Kidney (tissue), 14 donors: ENCODE measurements around the gene ERCC5. TPM values are rescaled to one million over a fixed set of nuclear protein-coding genes. Genes with fewer than 3 reads are reported as not detected.

Source experiments
- DNase-seq, 5 donors: peaks; one replicate each; pipeline ENCODE4 v3.0.0-alpha.2; 2013 to 2020
- FAIRE-seq: peaks from 2 replicates; lab custom pipeline; 2012; peaks lifted over from hg19 to GRCh38; lab: Jason Lieb, UNC
- H3K27ac ChIP-seq, 2 donors: one replicate each; pipeline ENCODE4 v1.7.0; 2013; ENCODE audit warnings: low read depth in 2 of 2, low read length in 2 of 2, inconsistent platforms in 1 of 2
- H3K27me3 ChIP-seq: one replicate; pipeline ENCODE4 v1.7.1; 2013; ENCODE audit warnings: low read length, inconsistent platforms; ENCODE audit not compliant: control insufficient read depth, insufficient read depth
- H3K36me3 ChIP-seq, 3 donors: one replicate each; pipeline versions ENCODE4 v1.7.0 to v1.7.1; 2013; ENCODE audit warnings: low read length in 3 of 3, control low read depth in 1 of 3, inconsistent platforms in 1 of 3; ENCODE audit not compliant: insufficient read depth in 3 of 3, control insufficient read depth in 2 of 3
- H3K4me1 ChIP-seq, 3 donors: one replicate each; pipeline versions ENCODE4 v1.7.0 to v1.7.1; 2013; ENCODE audit warnings: low read length in 3 of 3, inconsistent platforms in 1 of 3, low read depth in 1 of 3; ENCODE audit not compliant: control insufficient read depth in 2 of 3, insufficient read depth in 2 of 3
- H3K4me3 ChIP-seq, 3 donors: one replicate each; pipeline versions ENCODE4 v1.7.0 to v1.8.1; 2013; ENCODE audit warnings: low read length in 3 of 3, control low read depth in 1 of 3, inconsistent platforms in 1 of 3
- H3K9ac ChIP-seq, 3 donors: one replicate each; pipeline versions ENCODE4 v1.7.0 to v1.7.1; 2013; ENCODE audit warnings: low read length in 3 of 3, control low read depth in 1 of 3, inconsistent platforms in 1 of 3
- H3K9me3 ChIP-seq, 3 donors: one replicate each; pipeline versions ENCODE4 v1.7.0 to v1.7.1; 2013; ENCODE audit warnings: low read length in 3 of 3, control low read depth in 1 of 3, inconsistent platforms in 1 of 3; ENCODE audit not compliant: control insufficient read depth in 2 of 3, insufficient read depth in 1 of 3
- CTCF ChIP-seq: IDR thresholded peaks from 3 replicates; pipeline ENCODE4 v1.5.1; 2012; ENCODE audit warnings: mild to moderate bottlenecking, moderate library complexity, borderline replicate concordance; ENCODE audit not compliant: insufficient read depth; ENCODE audit errors: extremely low read depth
- intact Hi-C: fragments of 100-400 bp; cut with DNase I; formaldehyde crosslinking; loops from one replicate; pipeline ENCODE4 v1.11.1; 2022
- polyA plus RNA-seq: library from polyadenylated mRNA; stranded (reverse); fragments of 350-450 nt; fragmentation: Illumina TruSeq; extraction: RNeasy Lipid Tissue Mini Kit (QIAGEN cat#74804); gene quantifications from one replicate; pipeline ENCODE4 v1.2.3, GENCODE V29; 2014; ENCODE audit warnings: low read depth, low replicate concordance; ENCODE audit not compliant: insufficient read depth
- total RNA-seq: library from RNA; stranded (reverse); fragmentation: NEBNext Ultra II Directional; extraction: Animal tissue kit (Norgen Biotek cat#: 25700); gene quantifications from one replicate; pipeline ENCODE4 v1.2.1, GENCODE V29; 2021
- donor health status: control.
- donor health status: control.
- donor health status: control.
- donor health status: control.
- donor health status: control.
- donor health status: DM: yes; HTN: yes; CAD: no.
- donor health status: Normal renal cell carcinoma (clear cell type).

The ERCC5 gene
- total and polyA plus RNA-seq, 2 donors from 2014 or later, result 37.4 to 56.0 TPM

GRCh38 chr13:102900193-102900608 lies 54.4 kb downstream of the ERCC5 start:
- no peak for DNase-seq
- H3K36me3 ChIP-seq, result no peaks in the 10 kb centered on the region
- H3K9ac ChIP-seq, result no peak overlapping the region
- intact Hi-C loops, result no loop called here
- no peaks in the 10 kb centered on the region for H3K27me3 ChIP-seq
- no peak for FAIRE-seq
- H3K4me3 ChIP-seq, result no peak overlapping the region
- peaks cover 0 to 2% (median 0%) of the 10 kb centered on the region in 3 donors for H3K4me1 ChIP-seq
- TF ChIP-seq CTCF, result no peak
- no peak overlapping the region for H3K27ac ChIP-seq
- no peaks in the 10 kb centered on the region for H3K9me3 ChIP-seq

- intact Hi-C loops, result no loop called here
- no peak overlapping the region for H3K9ac ChIP-seq
- no peaks in the 10 kb centered on the region for H3K27me3 ChIP-seq
- no peaks in the 10 kb centered on the region for H3K9me3 ChIP-seq
- H3K4me3 ChIP-seq, result no peak overlapping the region
- TF ChIP-seq CTCF, result no peak
- FAIRE-seq (peak; percentile 37), DNase-seq (peak in 1 of 5 donors; percentile 8)
- no peaks in the 10 kb centered on the region for H3K36me3 ChIP-seq
- no peak overlapping the region for H3K27ac ChIP-seq
- peaks cover 0 to 2% (median 0%) of the 10 kb centered on the region in 3 donors for H3K4me1 ChIP-seq
These were observed 55.2 kb downstream of the ERCC5 start for GRCh38 chr13:102901056-102901455.

GRCh38 chr13:102901615-102902305 lies 55.9 kb downstream of the ERCC5 start:
- DNase-seq, result no peak

More at GRCh38 chr13:102901615-102902305, 55.9 kb downstream of the ERCC5 start:
- intact Hi-C loops, result no loop called here
- FAIRE-seq, result no peak
- H3K9ac ChIP-seq, result no peak overlapping the region
- H3K36me3 ChIP-seq, result no peaks in the 10 kb centered on the region
- no peak for TF ChIP-seq CTCF
- peaks cover 0 to 2% (median 0%) of the 10 kb centered on the region in 3 donors for H3K4me1 ChIP-seq
- peak overlapping the region in 1 of 2 donors; percentile 40 for H3K27ac ChIP-seq
- H3K27me3 ChIP-seq, result no peaks in the 10 kb centered on the region
- H3K9me3 ChIP-seq, result no peaks in the 10 kb centered on the region
- no peak overlapping the region for H3K4me3 ChIP-seq
